ENCODE results near the gene PHACTR2.

- no peak for TF ChIP-seq CTCF (IDR thresholded peaks at IDR 0.05)
- TF ChIP-seq POLR2A (IDR thresholded peaks at IDR 0.05): no peak
- no peak for TF ChIP-seq EP300 (IDR thresholded peaks at IDR 0.05)
- no peak for TF ChIP-seq POLR2AphosphoS5 (IDR thresholded peaks at IDR 0.05)
Measured at GRCh38 chr6:143698759-143699429, 21.1 kb downstream of the PHACTR2 start.

Measured in gastroesophageal sphincter (tissue), 3 donors.